ENCODE data around the gene DNAJC4.

DNAJC4 gene

GRCh38 chr11:64261556-64262080 is 31.3 kb downstream of the DNAJC4 start:
- FAIRE-seq: no peak

GRCh38 chr11:64262271-64263002 is 32.1 kb downstream of the DNAJC4 start:
- no peak for FAIRE-seq

- no peak for FAIRE-seq
These were observed 32.9 kb downstream of the DNAJC4 start for GRCh38 chr11:64263021-64263946.

GRCh38 chr11:64263947-64264317 is 33.6 kb downstream of the DNAJC4 start:
- FAIRE-seq: no peak

GRCh38 chr11:64264371-64264852 is 34.1 kb downstream of the DNAJC4 start:
- FAIRE-seq: no peak

- no peak for FAIRE-seq
These were observed 35.1 kb downstream of the DNAJC4 start for GRCh38 chr11:64265176-64266160.

- no peak for FAIRE-seq
These were observed 36.0 kb downstream of the DNAJC4 start for GRCh38 chr11:64266339-64266738.

GRCh38 chr11:64267207-64267945 is 37.0 kb downstream of the DNAJC4 start:
- no peak for FAIRE-seq

- no peak for FAIRE-seq
These were observed 37.9 kb downstream of the DNAJC4 start for GRCh38 chr11:64268025-64268892.

GRCh38 chr11:64268893-64269539 is 38.7 kb downstream of the DNAJC4 start:
- no peak for FAIRE-seq

GRCh38 chr11:64269540-64270220 is 39.3 kb downstream of the DNAJC4 start:
- peak; percentile 88 for FAIRE-seq

GRCh38 chr11:64275031-64275800 is 44.9 kb downstream of the DNAJC4 start:
- FAIRE-seq: no peak

- no peak for FAIRE-seq
These were observed 45.5 kb downstream of the DNAJC4 start for GRCh38 chr11:64275841-64276240.

- FAIRE-seq: no peak
These were observed 46.5 kb downstream of the DNAJC4 start for GRCh38 chr11:64276653-64277431.

GRCh38 chr11:64278576-64279190 is 48.3 kb downstream of the DNAJC4 start:
- FAIRE-seq: no peak

GRCh38 chr11:64281957-64282770 is 51.8 kb downstream of the DNAJC4 start:
- no peak for FAIRE-seq

All from TTC549 (cell line).